Mesendoderm (in vitro differentiated cells): ENCODE results near the gene INSRR.

Experiments
- DNase-seq: peaks from one replicate; pipeline ENCODE4 v3.0.0; 2013
- H2AK5ac ChIP-seq: 2 replicates; pipeline ENCODE4 v1.6.1; 2013; ENCODE audit warnings: low read length, inconsistent platforms
- H2BK120ac ChIP-seq: 2 replicates; pipeline ENCODE4 v1.6.1; 2013; ENCODE audit warnings: low read depth, mild to moderate bottlenecking, low read length, moderate library complexity, mixed read lengths
- H2BK15ac ChIP-seq: replicated peaks from 2 replicates; pipeline ENCODE4 v1.6.1; 2013; ENCODE audit warnings: low read depth, mild to moderate bottlenecking, moderate library complexity
- H2BK5ac ChIP-seq: 2 replicates; pipeline ENCODE4 v1.6.1; 2013; ENCODE audit warnings: low read length, inconsistent platforms
- H3K18ac ChIP-seq: 2 replicates; pipeline ENCODE4 v1.6.1; 2013; ENCODE audit warnings: mild to moderate bottlenecking, low read length, mixed read lengths
- H3K23ac ChIP-seq: one replicate; pipeline ENCODE4 v1.6.1; 2013; ENCODE audit warnings: low read length
- H3K27ac ChIP-seq: 2 replicates; pipeline ENCODE4 v1.5.1; 2013; ENCODE audit warnings: low read depth, mild to moderate bottlenecking, inconsistent platforms, low read length, moderate library complexity
- H3K27me3 ChIP-seq: 2 replicates; pipeline ENCODE4 v1.6.1; 2013; ENCODE audit warnings: low read length, control low read depth, mild to moderate bottlenecking, inconsistent platforms; ENCODE audit not compliant: insufficient read depth, poor library complexity
- H3K36me3 ChIP-seq: 2 replicates; pipeline ENCODE4 v1.6.1; 2013; ENCODE audit warnings: low read length, inconsistent platforms; ENCODE audit not compliant: control insufficient read depth, insufficient read depth
- H3K4ac ChIP-seq: one replicate; pipeline ENCODE4 v1.6.1; 2013; ENCODE audit warnings: low read depth, mild to moderate bottlenecking, low read length, moderate library complexity
- H3K4me1 ChIP-seq: 2 replicates; pipeline ENCODE4 v1.6.1; 2013; ENCODE audit warnings: low read depth, low read length, inconsistent platforms; ENCODE audit not compliant: control insufficient read depth
- H3K4me2 ChIP-seq: 2 replicates; pipeline ENCODE4 v1.6.1; 2013; ENCODE audit warnings: low read length
- H3K4me3 ChIP-seq: 2 replicates; pipeline ENCODE4 v1.5.1; 2013; ENCODE audit warnings: mild to moderate bottlenecking, low read length
- H3K56ac ChIP-seq: one replicate; pipeline ENCODE4 v1.6.1; 2013; ENCODE audit warnings: low read length
- H3K79me1 ChIP-seq: 2 replicates; pipeline ENCODE4 v1.6.1; 2013; ENCODE audit warnings: low read length, inconsistent platforms
- H3K79me2 ChIP-seq: 2 replicates; pipeline ENCODE4 v1.6.1; 2013; ENCODE audit warnings: mild to moderate bottlenecking, low read length; ENCODE audit not compliant: control insufficient read depth, insufficient read depth
- H3K9ac ChIP-seq: 2 replicates; pipeline ENCODE4 v1.6.1; 2013; ENCODE audit warnings: low read length, inconsistent platforms
- H4K5ac ChIP-seq: one replicate; pipeline ENCODE4 v1.6.1; 2013; ENCODE audit warnings: low read length
- H4K8ac ChIP-seq: one replicate; pipeline ENCODE4 v1.6.1; 2013; ENCODE audit warnings: low read depth, mild to moderate bottlenecking, control low read depth, low read length, moderate library complexity
- WGBS: extraction: QIAGEN DNeasy Blood & Tissue Kit; methylation state at CpG from one replicate; pipeline ENCODE4 v1.1.7; 2013; ENCODE audit warnings: low lambda C conversion rate, missing lambda C conversion rate; ENCODE audit not compliant: insufficient coverage; ENCODE audit errors: extremely low coverage; 5-methylcytosine and 5-hydroxymethylcytosine counted together

The INSRR gene

GRCh38 chr1:156892190-156893047 lies 33.5 kb upstream of the INSRR start:
- H3K56ac ChIP-seq: peak overlapping the region; percentile 78
- H3K4me3 ChIP-seq: no peak overlapping the region
- no peak overlapping the region for H2AK5ac ChIP-seq
- H3K23ac ChIP-seq: no peak overlapping the region
- no peaks in the 10 kb centered on the region for H3K27me3 ChIP-seq
- no CpG with 5 or more reads among the region's 48 CpGs for WGBS
- H3K36me3 ChIP-seq: no peaks in the 10 kb centered on the region
- DNase-seq: peak; percentile 93
- no peak overlapping the region for H2BK5ac ChIP-seq
- no peak overlapping the region for H3K27ac ChIP-seq
- no peak overlapping the region for H2BK15ac ChIP-seq
- peak overlapping the region; percentile 66 for H3K4me2 ChIP-seq
- H3K9ac ChIP-seq: peak overlapping the region; percentile 59
- H3K4ac ChIP-seq: no peak overlapping the region
- no peak overlapping the region for H2BK120ac ChIP-seq
- H3K18ac ChIP-seq: no peak overlapping the region
- H3K79me1 ChIP-seq: no peaks in the 10 kb centered on the region
- H3K4me1 ChIP-seq: no peaks in the 10 kb centered on the region
- no peaks in the 10 kb centered on the region for H3K79me2 ChIP-seq
- no peak overlapping the region for H4K5ac ChIP-seq
- H4K8ac ChIP-seq: no peak overlapping the region

- Histone ChIP-seq H3K36me3 (no peaks in the 10 kb centered on the region), H4K5ac (no peak overlapping the region), H4K8ac (no peak overlapping the region), H3K9ac (no peak overlapping the region), H2BK120ac (no peak overlapping the region), H2AK5ac (no peak overlapping the region), H3K4me2 (no peak overlapping the region), H3K4me1 (peaks cover 2% of the 10 kb centered on the region), H2BK5ac (no peak overlapping the region), H3K27me3 (no peaks in the 10 kb centered on the region), H3K4ac (no peak overlapping the region), H3K56ac (no peak overlapping the region), H2BK15ac (no peak overlapping the region), H3K79me2 (no peaks in the 10 kb centered on the region), H3K27ac (no peak overlapping the region), H3K79me1 (no peaks in the 10 kb centered on the region), H3K18ac (no peak overlapping the region), H3K4me3 (no peak overlapping the region), H3K23ac (no peak overlapping the region)
- DNase-seq: peak; percentile 88
- WGBS: 100% methylated on average over 1 of the region's 8 CpGs
These were observed 31.1 kb upstream of the INSRR start for GRCh38 chr1:156889802-156890580.

DNA sequence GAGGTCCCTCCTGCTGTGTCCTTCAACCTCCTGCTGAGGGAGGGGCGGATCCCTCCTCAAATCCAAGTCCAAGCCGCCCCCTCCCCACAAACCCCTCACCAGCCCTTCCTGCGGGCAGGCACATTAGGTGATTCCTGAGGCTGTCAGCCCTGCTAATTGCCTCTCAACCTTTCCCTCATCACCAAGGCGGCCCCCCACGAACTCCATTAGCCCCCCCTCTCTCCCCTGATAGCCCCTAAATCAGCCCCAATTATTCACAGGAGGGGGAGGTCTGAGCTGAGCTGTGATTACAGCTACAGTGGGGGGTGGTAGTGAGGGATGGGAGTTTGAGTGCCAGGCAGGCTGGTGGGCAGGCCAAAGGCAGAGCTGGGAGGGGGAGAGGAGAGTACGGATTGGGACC lies 28.8 kb upstream of the INSRR start:
- no peak overlapping the region for H4K5ac ChIP-seq
- no peak overlapping the region for H3K4me2 ChIP-seq
- no peak overlapping the region for H2AK5ac ChIP-seq
- H3K4me1 ChIP-seq: peaks cover 2% of the 10 kb centered on the region
- H2BK120ac ChIP-seq: no peak overlapping the region
- H3K79me1 ChIP-seq: no peaks in the 10 kb centered on the region
- H3K27me3 ChIP-seq: no peaks in the 10 kb centered on the region
- H3K9ac ChIP-seq: no peak overlapping the region
- WGBS: no CpG with 5 or more reads among the region's 6 CpGs
- no peak for DNase-seq
- no peaks in the 10 kb centered on the region for H3K79me2 ChIP-seq
- H3K56ac ChIP-seq: peak overlapping the region; percentile 51
- H2BK15ac ChIP-seq: no peak overlapping the region
- H3K23ac ChIP-seq: no peak overlapping the region
- H2BK5ac ChIP-seq: no peak overlapping the region
- no peak overlapping the region for H3K4me3 ChIP-seq
- no peak overlapping the region for H4K8ac ChIP-seq
- no peaks in the 10 kb centered on the region for H3K36me3 ChIP-seq
- H3K27ac ChIP-seq: no peak overlapping the region
- no peak overlapping the region for H3K18ac ChIP-seq
- no peak overlapping the region for H3K4ac ChIP-seq

DNA sequence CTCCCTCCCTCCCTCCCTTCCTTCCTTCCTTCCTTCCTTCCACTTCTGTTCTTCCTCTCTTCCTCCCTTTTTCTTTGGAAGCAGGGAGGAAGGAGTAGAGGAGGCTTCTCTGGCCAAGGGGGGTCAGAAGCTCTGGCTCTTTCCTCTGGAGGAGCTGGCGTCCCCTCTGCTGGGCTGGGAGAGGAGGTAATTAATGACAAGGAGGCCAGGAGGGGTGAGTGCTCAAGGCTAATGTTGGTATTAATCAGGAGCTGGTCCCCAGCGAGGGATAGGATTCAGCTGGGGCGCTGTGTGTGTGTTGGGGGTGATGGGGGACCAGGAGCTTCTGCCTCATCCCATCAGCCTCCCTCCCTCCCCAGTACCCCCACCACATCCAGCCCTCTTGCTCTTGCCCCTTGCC lies 28.4 kb upstream of the INSRR start:
- no peak overlapping the region for H3K27ac ChIP-seq
- H3K56ac ChIP-seq: peak overlapping the region; percentile 51
- H3K4me1 ChIP-seq: peaks cover 2% of the 10 kb centered on the region
- no peaks in the 10 kb centered on the region for H3K27me3 ChIP-seq
- peak overlapping the region; percentile 35 for H3K9ac ChIP-seq
- H3K18ac ChIP-seq: no peak overlapping the region
- no peak for DNase-seq
- H2BK5ac ChIP-seq: no peak overlapping the region
- no peak overlapping the region for H2BK15ac ChIP-seq
- H3K4me2 ChIP-seq: peak overlapping the region; percentile 34
- H3K79me2 ChIP-seq: no peaks in the 10 kb centered on the region
- H3K23ac ChIP-seq: no peak overlapping the region
- H3K79me1 ChIP-seq: no peaks in the 10 kb centered on the region
- H4K8ac ChIP-seq: no peak overlapping the region
- H4K5ac ChIP-seq: no peak overlapping the region
- no CpG with 5 or more reads among the region's 3 CpGs for WGBS
- no peak overlapping the region for H3K4me3 ChIP-seq
- no peaks in the 10 kb centered on the region for H3K36me3 ChIP-seq
- H3K4ac ChIP-seq: no peak overlapping the region
- H2BK120ac ChIP-seq: no peak overlapping the region
- no peak overlapping the region for H2AK5ac ChIP-seq

DNA sequence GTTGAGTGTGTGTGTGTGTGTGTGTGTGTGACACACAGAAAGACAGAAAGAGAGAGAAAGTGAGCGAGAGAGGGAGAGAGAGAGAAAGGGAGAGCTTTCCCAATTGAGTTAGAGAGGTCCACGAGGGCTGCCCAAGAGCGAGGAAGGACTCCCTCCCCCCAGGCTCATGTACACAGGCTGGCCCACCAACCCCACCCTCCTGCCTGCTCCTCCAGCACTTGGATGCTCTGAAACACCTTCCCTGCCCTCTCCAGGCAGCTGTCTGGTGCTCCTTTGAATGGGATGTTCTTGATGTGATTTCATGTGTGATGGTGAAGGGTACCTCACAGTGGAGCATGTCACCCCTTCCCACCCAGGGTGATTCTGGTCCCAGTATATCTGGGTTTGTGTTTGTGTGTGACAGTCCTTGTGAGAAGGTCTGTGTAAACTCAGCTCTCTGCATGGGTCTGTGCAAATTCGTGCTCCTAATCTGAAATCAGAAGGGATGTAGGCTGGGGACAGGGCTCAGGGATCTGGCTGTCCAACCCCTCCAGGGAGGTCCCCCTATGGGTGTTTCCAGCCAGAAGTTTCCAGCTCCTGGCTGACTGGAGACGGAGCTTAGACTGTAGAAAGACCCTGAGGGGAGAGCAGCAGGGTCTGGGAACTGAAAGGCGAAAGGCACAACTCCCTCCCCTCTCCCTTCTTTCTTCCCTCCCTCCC lies 27.8 kb upstream of the INSRR start:
- Histone ChIP-seq H3K56ac (peak overlapping the region; percentile 19), H3K79me2 (no peaks in the 10 kb centered on the region), H4K5ac (no peak overlapping the region), H2BK120ac (no peak overlapping the region), H3K4ac (no peak overlapping the region), H4K8ac (no peak overlapping the region), H3K4me2 (no peak overlapping the region), H3K27ac (no peak overlapping the region), H3K23ac (no peak overlapping the region), H3K18ac (no peak overlapping the region), H3K9ac (no peak overlapping the region), H3K4me1 (peaks cover 2% of the 10 kb centered on the region), H2BK5ac (no peak overlapping the region), H2BK15ac (no peak overlapping the region), H2AK5ac (no peak overlapping the region), H3K4me3 (no peak overlapping the region), H3K27me3 (no peaks in the 10 kb centered on the region), H3K79me1 (no peaks in the 10 kb centered on the region), H3K36me3 (no peaks in the 10 kb centered on the region)
- no peak for DNase-seq
- no CpG with 5 or more reads among the region's 6 CpGs for WGBS
